HepG2 (cell line): ENCODE data around the gene CYBRD1. TPM values are rescaled to one million over a fixed set of nuclear protein-coding genes. Genes with fewer than 3 reads are reported as not detected.
A peak's percentile ranks its signal among the peaks of the same experiment; 100 is the strongest.

Source experiments
- ARID3A ChIP-seq: IDR thresholded peaks from 2 replicates; pipeline ENCODE4 v1.6.1; 2012; ENCODE audit warnings: low read depth, low read length, improper control_type of control experiment
- DMTF1 ChIP-seq: sonication (generic); formaldehyde crosslinking; IDR thresholded peaks from 2 replicates; pipeline ENCODE4 v1.4.0; 2020; ENCODE audit warnings: mild to moderate bottlenecking, missing genetic modification reagents
- FOXJ3 ChIP-seq: sonication (generic); formaldehyde crosslinking; IDR thresholded peaks from 2 replicates; pipeline ENCODE4 v1.4.0; 2020; ENCODE audit warnings: missing genetic modification reagents, mild to moderate bottlenecking, borderline replicate concordance
- FUBP1 ChIP-seq: sonication (generic); formaldehyde crosslinking; IDR thresholded peaks from 2 replicates; pipeline ENCODE4 v1.5.1; 2020; ENCODE audit warnings: missing genetic modification reagents, mild to moderate bottlenecking, borderline replicate concordance
- GABPB1 ChIP-seq: IDR thresholded peaks from 2 replicates; pipeline ENCODE4 v1.6.1; 2016; ENCODE audit warnings: mild to moderate bottlenecking, missing genetic modification reagents, moderate library complexity, missing compliant biosample characterization
- MATR3 ChIP-seq: sonication (generic); formaldehyde crosslinking; IDR thresholded peaks from 2 replicates; pipeline ENCODE4 v1.4.0; 2020; ENCODE audit warnings: missing genetic modification reagents
- MEIS2 ChIP-seq: sonication (generic); formaldehyde crosslinking; IDR thresholded peaks from 2 replicates; pipeline ENCODE4 v1.9.0; 2021; ENCODE audit warnings: mild to moderate bottlenecking, missing genetic modification reagents
- SNAPC5 ChIP-seq: sonication (generic); formaldehyde crosslinking; IDR thresholded peaks from 2 replicates; pipeline ENCODE4 v1.8.1; 2023; ENCODE audit warnings: mild to moderate bottlenecking, missing genetic modification reagents, borderline replicate concordance
- ZNF251 ChIP-seq: sonication (generic); formaldehyde crosslinking; IDR thresholded peaks from 2 replicates; pipeline ENCODE4 v1.9.0; 2021; ENCODE audit warnings: mild to moderate bottlenecking, missing genetic modification reagents
- ZNF292 ChIP-seq: sonication (generic); formaldehyde crosslinking; IDR thresholded peaks from 2 replicates; pipeline ENCODE4 v1.8.1; 2022; ENCODE audit warnings: mild to moderate bottlenecking, low read depth, missing genetic modification reagents, borderline replicate concordance
- ZNF558 ChIP-seq: sonication (generic); formaldehyde crosslinking; IDR thresholded peaks from 2 replicates; pipeline ENCODE4 v1.9.0; 2022; ENCODE audit warnings: mild to moderate bottlenecking, missing genetic modification reagents, borderline replicate concordance
- ZNF615 ChIP-seq: sonication (generic); formaldehyde crosslinking; IDR thresholded peaks from 2 replicates; pipeline ENCODE4 v1.5.0; 2020; ENCODE audit warnings: mild to moderate bottlenecking, missing genetic modification reagents, borderline replicate concordance
- polyA plus RNA-seq, 8 experiments: library from polyadenylated mRNA; depleted of rRNA in 3 of 8; stranded (reverse) in 7 of 8; unstranded in 1 of 8; fragments of >200 nt; fragmentation: Illumina TruSeq in 4 of 8; extraction: Trizol in 4 of 8; gene quantifications; 2 replicates each; pipeline versions ENCODE4 v1.2.1 to v1.2.3, GENCODE V29; 2011 to 2016; ENCODE audit warnings: low read depth in 4 of 8, missing spikeins in 1 of 8, mixed read lengths in 1 of 8; ENCODE audit not compliant: insufficient read depth in 1 of 8
- total RNA-seq, 5 experiments: library from RNA; depleted of rRNA; stranded (reverse); fragments of >200 nt; fragmentation: Illumina TruSeq; extraction: Trizol; gene quantifications; 2 replicates each; pipeline ENCODE4 v1.2.3, GENCODE V29; 2016; ENCODE audit warnings: low read depth in 1 of 5
- TF ChIP-seq, protein P1 (sequence below): sonication (generic); formaldehyde crosslinking; IDR thresholded peaks from 2 replicates; pipeline ENCODE4 v1.8.1; 2022; ENCODE audit warnings: low read depth, mild to moderate bottlenecking, missing genetic modification reagents
- TF ChIP-seq, protein P2 (sequence below): sonication (generic); formaldehyde crosslinking; IDR thresholded peaks from 2 replicates; pipeline ENCODE4 v1.8.1; 2023; ENCODE audit warnings: mild to moderate bottlenecking, moderate library complexity, missing genetic modification reagents
- TF ChIP-seq, protein P3 (sequence below): sonication (generic); formaldehyde crosslinking; IDR thresholded peaks from 2 replicates; pipeline ENCODE4 v1.8.0; 2022; ENCODE audit warnings: missing genetic modification reagents, low read depth, mild to moderate bottlenecking, borderline replicate concordance
- TF ChIP-seq, protein P4 (sequence below): sonication (generic); formaldehyde crosslinking; IDR thresholded peaks from 2 replicates; pipeline ENCODE4 v1.4.0; 2020; ENCODE audit warnings: missing genetic modification reagents

The CYBRD1 gene
- total and polyA plus RNA-seq, 2 of the 13 experiments (the other 11 are each of a cell fraction or from before 2014, with no cell fraction given): 0.13 to 0.42 TPM

GRCh38 chr2:171522052-171522787 is at the start of gene CYBRD1 (continued):
- TF ChIP-seq, protein P1, sequence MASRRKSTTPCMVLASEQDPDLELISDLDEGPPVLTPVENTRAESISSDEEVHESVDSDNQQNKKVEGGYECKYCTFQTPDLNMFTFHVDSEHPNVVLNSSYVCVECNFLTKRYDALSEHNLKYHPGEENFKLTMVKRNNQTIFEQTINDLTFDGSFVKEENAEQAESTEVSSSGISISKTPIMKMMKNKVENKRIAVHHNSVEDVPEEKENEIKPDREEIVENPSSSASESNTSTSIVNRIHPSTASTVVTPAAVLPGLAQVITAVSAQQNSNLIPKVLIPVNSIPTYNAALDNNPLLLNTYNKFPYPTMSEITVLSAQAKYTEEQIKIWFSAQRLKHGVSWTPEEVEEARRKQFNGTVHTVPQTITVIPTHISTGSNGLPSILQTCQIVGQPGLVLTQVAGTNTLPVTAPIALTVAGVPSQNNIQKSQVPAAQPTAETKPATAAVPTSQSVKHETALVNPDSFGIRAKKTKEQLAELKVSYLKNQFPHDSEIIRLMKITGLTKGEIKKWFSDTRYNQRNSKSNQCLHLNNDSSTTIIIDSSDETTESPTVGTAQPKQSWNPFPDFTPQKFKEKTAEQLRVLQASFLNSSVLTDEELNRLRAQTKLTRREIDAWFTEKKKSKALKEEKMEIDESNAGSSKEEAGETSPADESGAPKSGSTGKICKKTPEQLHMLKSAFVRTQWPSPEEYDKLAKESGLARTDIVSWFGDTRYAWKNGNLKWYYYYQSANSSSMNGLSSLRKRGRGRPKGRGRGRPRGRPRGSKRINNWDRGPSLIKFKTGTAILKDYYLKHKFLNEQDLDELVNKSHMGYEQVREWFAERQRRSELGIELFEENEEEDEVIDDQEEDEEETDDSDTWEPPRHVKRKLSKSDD (CRISPR knock-in tag): no peak
- TF ChIP-seq, protein P2, sequence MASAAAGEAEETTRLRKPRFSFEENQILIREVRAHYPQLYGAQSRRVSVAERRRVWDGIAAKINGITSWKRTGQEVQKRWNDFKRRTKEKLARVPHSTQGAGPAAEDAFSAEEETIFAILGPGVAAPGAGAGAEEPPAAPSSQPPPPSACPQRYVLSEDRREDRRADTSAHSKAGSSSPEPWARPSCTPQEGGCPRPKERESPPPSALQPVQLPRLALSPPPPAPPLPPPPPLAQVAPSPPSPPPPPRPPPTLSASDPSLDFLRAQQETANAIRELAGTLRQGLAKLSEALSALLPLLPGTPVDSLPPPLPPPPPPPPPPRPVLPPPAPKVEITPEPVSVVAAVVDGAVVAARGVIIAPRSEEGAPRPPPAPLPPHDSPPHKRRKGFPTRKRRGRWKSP (CRISPR knock-in tag): 0 out of 2 replicates have a peak, but pooled peaks have one; percentile 34
- no peak for TF ChIP-seq MEIS2 (CRISPR knock-in tag)
- TF ChIP-seq DMTF1 (CRISPR knock-in tag): no peak
- no peak for TF ChIP-seq FOXJ3
- TF ChIP-seq, protein P3, sequence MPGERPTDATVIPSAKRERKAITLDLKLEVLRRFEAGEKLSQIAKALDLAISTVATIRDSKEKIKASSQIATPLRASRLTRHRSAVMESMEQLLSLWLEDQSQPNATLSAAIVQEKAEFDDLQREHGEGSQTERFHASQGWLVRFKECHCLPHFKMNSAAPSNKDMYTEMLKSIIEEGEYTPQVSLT: no peak
- no peak for TF ChIP-seq ARID3A
- no peak; the same call in 1 of the 2 replicates for TF ChIP-seq GABPB1 (CRISPR knock-in tag)
- no peak for TF ChIP-seq ZNF558 (CRISPR knock-in tag)
- TF ChIP-seq, protein P4, sequence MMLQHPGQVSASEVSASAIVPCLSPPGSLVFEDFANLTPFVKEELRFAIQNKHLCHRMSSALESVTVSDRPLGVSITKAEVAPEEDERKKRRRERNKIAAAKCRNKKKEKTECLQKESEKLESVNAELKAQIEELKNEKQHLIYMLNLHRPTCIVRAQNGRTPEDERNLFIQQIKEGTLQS (CRISPR knock-in tag): no peak
- TF ChIP-seq ZNF251 (CRISPR knock-in tag): no peak
- no peak for TF ChIP-seq SNAPC5 (CRISPR knock-in tag)
- TF ChIP-seq FUBP1: no peak
- TF ChIP-seq ZNF292 (CRISPR knock-in tag): no peak
- TF ChIP-seq ZNF615 (CRISPR knock-in tag): no peak
- TF ChIP-seq MATR3 (CRISPR knock-in tag): no peak
